HTR-8/SVneo (cell line): ENCODE data around the gene TADA3.
"Not testable (repeated sequence)": the region's sequence is repeated elsewhere in the genome, so short reads cannot be mapped to it uniquely, and the experiment has no call there.

Experiments used
- DNase-seq: peaks from one replicate; pipeline ENCODE4 v3.0.0; 2011; ENCODE audit warnings: low spot score, mixed read lengths; ENCODE audit not compliant: insufficient read length
- FAIRE-seq: peaks from 2 replicates; lab custom pipeline; 2011; peaks lifted over from hg19 to GRCh38; lab: Jason Lieb, UNC

Gene TADA3

DNA sequence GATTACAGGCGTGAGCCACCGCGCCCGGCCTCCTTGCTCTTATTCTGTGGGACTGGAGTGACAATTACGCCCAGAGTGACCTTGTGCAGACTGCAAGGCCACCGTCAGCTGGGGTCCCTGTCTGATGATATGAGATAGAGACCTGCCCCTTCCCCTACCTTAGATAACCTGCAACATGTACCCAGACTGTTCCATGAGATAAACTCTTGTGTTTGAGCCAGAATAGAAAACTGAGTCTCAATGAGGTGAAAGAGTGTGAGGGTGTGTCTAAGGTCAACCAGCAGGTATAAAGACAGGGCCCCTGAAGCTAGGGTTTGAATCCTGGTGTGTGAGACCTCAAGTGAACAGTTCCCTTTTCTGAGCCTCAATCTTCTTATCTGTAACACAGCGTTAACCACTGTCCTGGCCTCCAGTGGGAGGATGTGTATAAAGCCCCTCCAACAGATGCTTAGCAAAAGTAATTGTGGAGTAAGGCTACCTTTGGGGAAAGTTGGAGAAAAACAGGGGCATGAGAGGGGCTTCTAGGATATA, 6.0 kb downstream of the TADA3 start:
- FAIRE-seq: no peak
- DNase-seq: no peak

GRCh38 chr3:9785602-9786001, 6.7 kb downstream of the TADA3 start:
- DNase-seq (no peak), FAIRE-seq (no peak)

DNA sequence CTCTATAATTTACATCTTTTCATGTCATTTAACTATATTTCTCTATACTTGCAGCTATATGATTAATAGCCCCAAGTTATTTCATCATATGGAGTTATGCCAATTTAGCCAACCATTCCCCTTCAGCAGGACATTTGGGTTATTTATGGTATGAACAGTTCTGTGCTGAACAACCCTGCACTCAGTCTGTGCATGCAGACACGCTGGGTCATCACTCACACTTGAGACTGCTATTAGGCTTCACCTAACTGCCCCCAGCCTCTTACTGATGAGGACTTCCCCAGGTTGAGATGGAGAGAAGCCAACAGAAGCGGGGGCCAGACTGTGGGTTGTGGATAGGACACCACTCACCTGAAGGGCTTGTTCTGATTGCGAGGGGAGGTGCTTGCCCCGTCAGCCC, 7.3 kb downstream of the TADA3 start:
- FAIRE-seq: no peak

GRCh38 chr3:9783954-9784353, 8.3 kb downstream of the TADA3 start:
- FAIRE-seq: no peak
- no peak for DNase-seq

More for the DNA sequence above, 7.3 kb downstream of the TADA3 start:
- no peak for DNase-seq

GRCh38 chr3:9782770-9783169, 9.5 kb downstream of the TADA3 start:
- FAIRE-seq (no peak), DNase-seq (no peak)

GRCh38 chr3:9781978-9782603, 10.2 kb downstream of the TADA3 start:
- DNase-seq (no peak), FAIRE-seq (no peak)

DNA sequence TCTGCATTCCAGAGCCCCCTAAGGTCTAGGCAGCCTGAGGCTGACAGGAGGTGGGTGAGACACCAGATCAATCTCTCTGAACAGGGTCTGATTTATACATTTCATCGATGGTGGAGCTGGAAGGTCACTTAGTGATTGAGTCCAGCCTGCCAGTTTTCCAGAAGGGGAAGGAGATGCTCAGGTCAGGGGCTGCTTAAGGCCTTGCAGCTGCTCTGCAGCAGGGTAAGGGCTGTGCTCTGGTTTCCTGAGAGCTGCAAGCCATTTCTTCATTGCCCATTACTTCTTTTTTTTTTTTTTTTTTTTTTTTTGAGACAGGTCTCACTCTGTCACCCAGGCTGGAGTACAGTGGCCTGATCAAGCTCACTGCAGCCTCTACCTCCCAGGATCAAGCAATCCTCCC, 10.7 kb downstream of the TADA3 start:
- DNase-seq (no peak), FAIRE-seq (no peak)

GRCh38 chr3:9780910-9781309, 11.4 kb downstream of the TADA3 start:
- FAIRE-seq (no peak), DNase-seq (no peak)

DNA sequence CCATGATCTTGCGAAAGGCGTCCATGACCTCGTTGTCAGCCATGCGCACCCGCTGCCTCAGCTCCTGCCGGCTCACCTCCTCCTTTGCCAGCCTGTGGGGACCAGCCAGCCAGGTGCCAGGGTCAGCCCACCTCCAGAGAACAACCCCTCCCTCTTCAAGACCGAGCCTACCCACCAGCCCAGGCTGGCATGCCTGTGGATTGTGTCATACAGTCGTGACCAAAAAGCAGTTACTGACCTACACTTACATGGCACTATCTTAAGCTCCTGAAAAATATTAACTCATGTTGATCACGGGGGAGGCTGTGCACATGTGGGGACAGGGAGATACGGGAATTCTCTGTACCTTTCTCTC, 11.8 kb downstream of the TADA3 start:
- FAIRE-seq: no peak
- DNase-seq: no peak

- no peak for DNase-seq
- no peak for FAIRE-seq
These were observed 12.4 kb downstream of the TADA3 start for GRCh38 chr3:9779721-9780457.

- FAIRE-seq (no peak), DNase-seq (no peak)
These were observed 13.1 kb downstream of the TADA3 start for GRCh38 chr3:9779075-9779593.

DNA sequence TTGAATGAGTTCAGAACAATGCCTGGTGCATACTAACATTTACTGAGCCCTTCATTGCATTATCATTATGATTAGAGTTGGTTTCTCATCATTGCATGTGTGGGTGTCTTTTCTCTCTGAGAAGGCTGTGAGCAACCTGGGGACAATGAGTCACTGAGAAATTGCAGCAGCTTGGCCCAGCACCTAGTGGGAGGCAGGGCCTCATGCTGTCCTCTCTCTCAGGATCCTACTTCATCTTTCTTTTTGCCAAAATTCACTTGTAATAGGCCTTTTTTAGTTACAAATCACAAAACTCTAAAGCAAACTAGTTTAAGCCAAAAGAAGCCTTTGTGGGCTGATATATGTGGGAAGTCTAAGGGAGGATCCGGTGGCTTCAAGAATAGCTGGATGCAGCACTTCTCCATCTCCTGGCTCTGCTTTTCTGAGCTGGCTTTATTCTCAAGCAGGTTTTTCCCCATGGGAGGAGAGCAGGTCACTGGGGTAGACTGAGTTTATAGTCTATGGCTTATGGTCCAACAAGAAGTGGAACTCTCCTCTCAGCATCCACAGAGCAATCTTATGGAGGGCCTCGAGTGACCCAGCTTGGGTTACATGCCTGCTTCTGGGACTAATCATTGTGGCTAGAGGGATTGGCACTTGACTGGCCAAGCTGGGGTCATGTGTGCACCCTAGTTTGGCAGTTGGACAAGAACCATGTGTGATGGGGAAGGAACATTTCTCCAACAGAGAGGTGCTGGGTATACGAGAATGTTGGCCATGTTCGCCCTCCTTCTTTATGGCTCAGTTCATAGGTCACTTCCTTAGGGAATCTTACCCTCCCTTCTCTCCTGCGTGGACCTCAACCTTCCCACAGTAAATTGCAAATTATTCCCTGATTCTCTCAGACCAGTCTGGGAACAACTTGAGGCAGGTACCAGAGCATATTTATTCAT, 13.9 kb downstream of the TADA3 start:
- no peak for FAIRE-seq

DNA sequence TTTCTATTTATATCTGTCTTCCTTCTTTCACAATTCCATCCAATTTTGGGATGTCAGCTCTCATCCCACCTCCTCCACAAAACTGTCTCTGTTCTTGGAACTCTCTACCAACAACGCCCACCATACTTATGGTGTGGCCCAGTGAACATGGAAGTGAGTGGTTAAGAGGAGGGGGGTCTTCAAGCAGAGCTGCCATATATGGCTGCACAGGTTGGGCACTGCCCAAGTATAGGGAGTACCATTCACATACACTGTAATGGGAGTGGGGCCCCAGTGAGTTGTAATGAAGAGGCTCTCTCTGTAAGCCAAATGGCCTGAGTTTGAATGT, 14.6 kb downstream of the TADA3 start:
- FAIRE-seq (no peak), DNase-seq (no peak)

More for the DNA sequence above, 13.9 kb downstream of the TADA3 start:
- no peak for DNase-seq

DNA sequence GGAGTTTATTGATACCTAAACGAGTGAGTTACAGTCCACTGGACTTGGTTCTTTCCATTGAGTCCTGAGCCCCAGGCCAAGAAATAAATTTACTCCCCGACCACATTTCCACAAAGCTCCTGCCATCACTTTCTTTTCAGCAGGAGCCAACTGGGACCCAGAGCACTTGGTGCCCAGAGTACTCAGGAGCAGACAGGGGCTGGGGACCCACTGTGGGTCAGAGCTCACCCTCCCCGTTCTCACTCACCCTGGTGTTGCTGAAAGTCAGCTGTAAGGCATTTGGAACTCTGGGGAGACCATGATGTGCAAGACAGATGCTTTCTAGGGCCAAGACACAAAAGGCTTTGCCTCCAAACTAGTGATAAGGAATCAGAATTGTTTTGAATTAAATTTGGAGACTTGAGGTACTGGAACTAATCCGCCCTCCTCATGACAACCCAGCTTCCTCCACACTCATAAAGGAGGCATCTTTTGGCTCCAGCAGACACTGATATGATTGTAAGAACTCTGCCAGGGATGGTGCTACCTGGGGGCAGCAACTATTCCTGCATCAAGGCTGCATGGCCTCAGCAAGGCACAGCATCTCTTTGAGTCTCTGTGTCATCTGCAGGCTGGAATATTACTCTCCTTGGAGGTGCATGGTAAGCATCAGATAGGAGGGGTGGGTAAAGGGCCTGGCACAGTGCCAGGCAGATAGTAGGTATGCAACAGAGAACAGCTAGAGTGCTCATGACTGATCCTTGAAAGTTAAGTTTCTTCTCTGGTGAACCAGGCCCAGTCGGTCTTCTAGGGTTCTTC, 15.2 kb downstream of the TADA3 start:
- FAIRE-seq (no peak), DNase-seq (no peak)

GRCh38 chr3:9771007-9771406, 21.3 kb downstream of the TADA3 start:
- not testable (repeated sequence) for DNase-seq, FAIRE-seq

- no peak for FAIRE-seq
- no peak for DNase-seq
These were observed 21.9 kb downstream of the TADA3 start for GRCh38 chr3:9770276-9770812.

- DNase-seq: peak; percentile 75
- no peak for FAIRE-seq
These were observed 22.6 kb downstream of the TADA3 start, which contains the start of gene CAMK1 for GRCh38 chr3:9769426-9770275. CAMK1 (minus strand) TSS chr3:9769947; CDS start chr3:9767749, 2,198 bp downstream.

GRCh38 chr3:9769012-9769411, 23.3 kb downstream of the TADA3 start:
- FAIRE-seq (no peak), DNase-seq (no peak)
